ENCODE results near the gene GRM5.
"Not testable (repeated sequence)": the region's sequence is repeated elsewhere in the genome, so short reads cannot be mapped to it uniquely, and the experiment has no call there.

The GRM5 gene

DNA sequence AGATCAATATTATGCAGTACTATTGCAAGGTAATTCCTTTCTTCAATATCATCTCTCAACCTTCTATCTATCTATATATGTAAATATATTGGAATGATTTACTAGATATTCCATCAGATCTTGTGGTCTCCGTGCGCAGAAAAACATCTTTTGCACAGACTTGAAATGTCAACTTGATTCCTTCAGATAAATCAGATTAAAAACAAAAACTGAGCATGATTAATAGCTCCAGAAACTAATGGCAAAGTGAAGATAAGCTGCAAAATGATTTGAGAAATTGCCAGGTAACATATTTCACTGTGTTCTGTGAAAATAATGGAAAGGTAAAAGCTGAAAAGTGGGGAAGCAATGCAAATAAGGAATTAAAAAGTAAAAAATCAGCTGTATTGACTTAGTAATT, 528.2 kb downstream of the GRM5 start:
- no peak for DNase-seq (ENCODE audit: low read depth)

DNA sequence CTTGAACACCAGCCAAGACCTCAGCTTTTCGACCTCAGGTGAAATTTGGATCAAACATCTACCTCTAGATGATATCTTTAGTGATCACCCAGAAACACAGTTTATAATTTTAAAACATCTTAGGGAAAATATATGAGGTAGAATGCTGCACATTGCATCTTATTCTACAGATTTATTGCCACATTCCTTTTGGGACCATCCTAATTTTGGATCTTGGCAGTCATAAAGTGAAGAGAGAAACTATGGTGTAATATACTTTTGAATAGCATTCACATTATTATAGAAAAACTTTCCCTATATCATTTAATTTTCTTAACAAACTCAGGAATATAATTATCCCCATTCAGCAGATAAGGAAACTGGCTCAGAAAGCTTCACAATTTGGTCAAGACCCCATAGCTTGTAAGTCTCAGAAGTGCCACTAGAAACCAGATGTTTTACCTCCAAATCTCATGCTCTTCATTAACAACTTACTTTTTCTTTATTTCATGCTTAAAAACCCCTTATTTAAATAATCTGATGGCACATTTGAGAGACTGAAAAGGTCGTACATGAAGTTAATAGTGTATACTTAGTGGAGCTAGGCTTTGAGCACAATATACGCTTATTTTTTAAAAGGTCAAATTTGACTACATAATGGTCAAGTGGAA, 529.0 kb downstream of the GRM5 start:
- DNase-seq (ENCODE audit: low read depth) = no peak

DNA sequence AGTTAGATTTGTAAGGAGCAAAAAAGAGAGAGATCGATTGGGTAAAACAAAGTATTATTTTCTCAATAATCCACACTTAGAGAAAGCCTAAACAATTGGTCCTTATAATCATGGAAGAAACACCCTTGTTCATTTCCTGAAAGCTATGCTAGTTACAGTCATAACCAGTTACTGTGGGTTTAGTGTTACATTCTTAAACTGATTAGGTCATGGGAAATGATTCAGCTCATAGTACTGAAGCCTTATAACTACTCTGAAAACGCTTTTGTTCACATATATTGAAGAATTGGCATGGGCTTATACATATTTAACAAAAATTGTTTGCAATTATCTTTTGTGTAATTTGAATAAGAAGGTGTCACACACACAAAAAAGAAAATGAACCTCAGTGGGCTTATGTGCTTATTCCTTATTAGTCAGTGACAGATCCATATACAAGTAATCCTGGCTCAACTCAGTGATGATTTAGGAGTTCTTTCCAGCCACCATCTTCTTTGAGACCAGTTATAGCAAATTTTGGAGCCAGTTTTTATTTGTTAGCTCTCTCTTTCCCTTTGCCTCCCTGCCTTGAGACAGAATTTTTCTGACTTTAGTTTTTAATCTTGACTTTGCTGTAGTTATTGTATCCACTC, 529.8 kb downstream of the GRM5 start:
- DNase-seq (ENCODE audit: low read depth) = peak; percentile 95

DNA sequence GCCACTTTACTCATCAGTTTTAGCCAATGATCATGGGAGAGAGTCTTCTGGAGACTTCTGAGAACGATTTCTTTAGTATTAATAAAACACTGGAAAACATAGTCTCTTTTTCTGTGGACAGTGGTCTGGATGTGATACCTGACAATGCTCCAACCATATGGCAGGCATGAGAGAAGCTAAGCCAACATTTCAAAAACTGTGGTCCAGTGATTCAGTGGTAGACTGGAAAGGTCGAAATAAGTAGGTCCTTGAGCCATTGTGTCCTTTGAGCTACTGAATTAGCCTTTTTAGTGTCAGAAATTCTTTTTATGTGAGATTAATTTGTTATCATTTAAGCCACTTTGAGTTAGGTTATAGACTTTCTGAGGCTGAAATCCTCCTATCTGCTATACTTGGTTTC, 530.5 kb downstream of the GRM5 start:
- peak; percentile 45 for DNase-seq (ENCODE audit: low read depth)

DNA sequence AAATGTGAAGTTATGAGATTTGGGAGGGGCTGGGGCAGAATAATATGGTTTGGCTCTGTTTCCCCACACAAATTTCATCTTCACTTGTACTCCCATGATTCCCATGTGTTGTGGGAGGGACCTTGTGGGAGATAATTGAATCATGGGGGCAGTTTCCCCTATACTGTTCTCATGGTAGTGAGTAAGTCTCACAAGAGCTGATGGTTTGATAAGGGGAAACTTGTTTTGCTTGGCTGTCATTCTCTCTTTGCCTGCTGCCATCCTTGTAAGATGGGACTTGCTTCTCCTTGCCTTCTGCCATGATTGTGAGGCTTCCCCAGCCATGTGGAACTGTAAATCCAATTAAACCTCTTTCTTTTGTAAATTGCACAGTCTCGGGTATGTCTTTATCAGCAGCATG, 531.1 kb downstream of the GRM5 start:
- DNase-seq (ENCODE audit: low read depth) = not testable (repeated sequence)

DNA sequence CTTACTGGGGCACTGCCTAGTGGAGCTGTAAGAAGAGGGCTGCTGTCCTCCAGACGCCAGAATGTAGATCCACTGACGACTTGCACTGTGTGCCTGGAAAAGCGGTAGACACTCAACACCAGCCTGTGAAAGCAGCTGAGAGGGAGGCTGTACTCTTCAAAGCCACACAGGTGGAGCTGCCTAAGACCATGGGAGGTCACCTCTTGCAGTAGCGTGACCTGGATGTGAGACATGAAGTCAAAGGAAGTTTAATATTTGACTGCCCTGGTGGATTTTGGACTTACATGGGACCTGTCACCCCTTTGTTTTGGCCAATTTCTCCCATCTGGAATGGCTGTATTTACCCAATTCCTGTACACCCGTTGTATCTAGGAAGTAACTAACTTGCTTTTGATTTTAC, 531.6 kb downstream of the GRM5 start:
- no peak for DNase-seq (ENCODE audit: low read depth)

DNA sequence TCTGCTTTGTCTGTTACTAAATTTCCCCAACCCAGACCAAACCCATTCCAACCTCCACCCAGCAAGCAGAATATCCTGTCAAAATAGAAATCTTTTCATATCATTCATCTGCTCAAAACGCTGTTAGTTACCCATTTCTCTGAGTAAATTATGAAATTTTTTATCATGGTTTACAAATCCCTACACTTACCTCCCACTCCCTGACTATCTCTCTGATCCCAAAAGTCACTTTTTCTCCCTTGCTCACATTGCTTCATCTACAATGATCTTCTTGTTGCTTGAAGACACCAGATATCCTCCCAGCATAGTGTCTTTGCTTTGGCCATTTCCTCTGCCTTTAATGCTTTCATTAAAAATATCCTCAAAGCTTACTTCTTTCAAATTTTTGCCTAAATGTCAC, 532.8 kb downstream of the GRM5 start:
- DNase-seq (ENCODE audit: low read depth) = no peak

DNA sequence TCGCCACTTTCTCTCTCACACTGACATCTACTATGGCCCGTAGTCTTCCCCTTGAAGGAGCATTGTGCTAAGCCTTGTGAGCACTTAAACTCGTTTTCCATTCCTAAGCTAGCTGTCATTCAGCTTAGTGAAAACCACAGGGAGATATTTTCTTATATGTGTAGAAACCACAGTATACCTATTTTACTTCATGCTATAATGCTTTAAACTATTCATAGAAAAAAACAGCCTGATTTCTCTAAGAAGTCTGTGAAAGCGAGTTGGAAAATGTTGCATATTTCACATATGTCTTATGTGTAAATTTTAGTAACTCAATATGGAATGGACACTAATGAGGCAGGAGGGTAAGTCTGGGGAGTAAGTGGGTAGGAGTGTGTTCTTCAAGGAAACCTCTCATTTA, 534.0 kb downstream of the GRM5 start:
- DNase-seq (ENCODE audit: low read depth) = peak; percentile 62

DNA sequence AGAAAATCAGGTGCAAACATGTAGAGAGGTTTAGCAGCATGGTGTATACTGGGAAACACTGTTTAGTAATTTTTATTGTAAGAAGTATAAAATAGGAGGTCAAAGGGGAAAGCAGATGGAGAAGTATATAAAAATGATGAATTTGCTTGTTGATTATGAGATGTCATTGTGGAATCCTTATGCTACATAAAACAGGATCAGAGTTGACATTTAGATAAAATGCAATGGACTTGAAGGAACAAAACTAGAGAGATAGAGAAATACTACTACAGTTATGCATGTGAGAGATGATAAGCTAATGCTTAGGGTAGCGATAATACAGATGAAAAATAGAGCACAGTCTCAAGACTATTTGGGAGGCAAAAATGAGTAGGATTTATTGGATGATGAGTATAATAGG, 536.4 kb downstream of the GRM5 start:
- no peak for DNase-seq (ENCODE audit: low read depth)

DNA sequence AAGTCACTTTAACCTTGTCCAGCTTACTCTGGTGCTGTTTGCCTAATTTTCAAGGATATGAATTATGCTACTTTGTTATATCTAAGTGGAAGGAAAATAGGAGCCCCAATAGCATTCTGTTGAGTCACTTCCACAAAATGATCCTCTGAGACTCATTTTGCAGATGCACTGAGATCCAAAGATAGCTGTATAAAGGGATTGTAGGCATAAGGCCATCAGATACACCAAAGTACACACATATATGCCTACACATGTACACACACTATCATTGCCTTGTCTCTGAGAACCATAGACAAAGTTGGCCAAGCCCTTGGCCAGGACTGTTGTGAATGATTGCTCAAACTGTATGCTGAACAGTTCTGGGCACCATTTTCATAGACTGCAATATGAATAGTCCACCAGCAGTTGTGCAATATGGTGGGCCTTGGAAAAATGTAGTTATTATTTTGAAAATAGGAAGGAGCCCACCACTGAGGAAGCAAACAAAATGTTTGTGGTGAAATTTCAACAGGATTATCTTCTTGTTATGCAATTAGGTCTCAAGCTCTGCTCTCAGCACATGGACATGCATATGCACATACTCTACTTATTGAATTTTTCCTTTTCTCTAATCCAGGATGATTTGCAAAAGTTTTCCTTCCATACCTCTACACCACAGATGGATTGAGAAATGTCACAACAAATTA, 542.3 kb downstream of the GRM5 start:
- peak; percentile 74 for DNase-seq (ENCODE audit: low read depth)

DNA sequence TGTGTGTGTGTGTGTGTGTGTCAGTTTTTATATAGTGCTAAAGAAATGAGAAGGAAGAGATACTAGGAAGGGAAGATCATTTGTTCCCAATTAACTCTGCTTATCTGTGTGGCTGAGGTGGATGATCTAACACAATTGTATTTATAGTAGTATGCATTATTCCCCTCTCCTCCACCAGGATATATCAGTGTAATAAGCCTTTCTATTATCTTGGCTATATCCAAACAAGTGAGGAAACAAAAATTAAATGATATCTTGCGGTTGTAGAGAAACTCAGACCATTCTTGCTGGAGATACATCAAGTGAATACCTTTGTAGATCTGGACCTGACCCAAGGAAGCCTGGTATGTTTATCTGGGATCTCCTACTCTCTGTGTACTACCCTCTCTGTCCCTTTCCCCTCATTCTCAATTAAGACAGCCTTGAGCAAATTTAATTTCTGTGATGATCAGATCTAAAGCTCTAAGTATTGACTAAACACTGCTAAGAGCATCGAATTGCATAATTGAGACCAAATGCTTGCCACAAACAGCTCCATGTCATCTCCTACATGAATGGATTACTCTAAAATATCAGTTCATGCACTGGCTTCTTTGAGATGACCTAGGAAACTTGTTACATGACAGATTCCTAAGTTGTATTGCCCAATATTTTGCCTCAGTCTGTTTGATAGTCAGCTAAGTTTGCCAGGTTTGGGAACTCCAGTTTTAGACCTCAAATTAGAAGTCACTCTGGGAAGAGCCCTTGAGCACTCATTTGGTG, 543.0 kb downstream of the GRM5 start:
- no peak for DNase-seq (ENCODE audit: low read depth)

DNA sequence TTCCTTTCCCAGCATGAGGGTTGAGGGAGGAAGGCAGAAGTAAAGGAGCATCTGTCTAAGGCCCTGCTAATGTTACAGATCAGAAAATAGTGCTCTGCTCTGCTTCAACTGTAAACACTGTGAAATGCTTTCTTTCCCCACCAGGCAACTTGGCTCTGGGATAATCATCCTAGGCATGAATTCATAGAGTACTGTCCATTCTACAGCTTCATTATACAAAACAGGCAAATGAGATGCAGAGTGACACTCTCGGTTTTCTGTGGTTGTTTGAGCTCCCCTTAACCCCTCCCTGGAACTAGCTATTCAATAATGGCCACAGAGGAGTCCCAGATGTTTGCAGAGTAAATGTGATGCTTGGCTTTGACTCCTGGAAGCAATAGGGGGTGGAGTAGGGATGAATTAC, 544.0 kb downstream of the GRM5 start:
- DNase-seq (ENCODE audit: low read depth) = peak; percentile 68

DNA sequence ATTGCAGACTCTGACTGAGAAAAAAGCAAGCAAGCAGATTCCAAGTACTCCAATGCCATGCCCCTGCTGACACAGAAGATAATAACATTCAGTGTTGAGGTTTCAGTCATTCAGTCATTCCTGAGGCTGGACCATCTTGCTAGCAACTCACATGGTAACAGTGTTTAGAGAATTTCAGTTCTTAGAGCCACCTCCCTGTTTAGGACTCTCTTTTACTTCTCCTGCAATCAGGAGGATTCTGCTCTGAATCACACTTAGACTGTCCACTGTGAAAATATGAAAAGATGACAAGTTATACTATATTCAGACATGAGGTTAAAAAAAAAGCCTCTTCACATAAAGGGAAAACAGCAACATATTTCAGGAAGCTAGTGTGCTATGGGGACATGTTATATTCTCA, 544.4 kb downstream of the GRM5 start:
- DNase-seq (ENCODE audit: low read depth) = peak; percentile 58

DNA sequence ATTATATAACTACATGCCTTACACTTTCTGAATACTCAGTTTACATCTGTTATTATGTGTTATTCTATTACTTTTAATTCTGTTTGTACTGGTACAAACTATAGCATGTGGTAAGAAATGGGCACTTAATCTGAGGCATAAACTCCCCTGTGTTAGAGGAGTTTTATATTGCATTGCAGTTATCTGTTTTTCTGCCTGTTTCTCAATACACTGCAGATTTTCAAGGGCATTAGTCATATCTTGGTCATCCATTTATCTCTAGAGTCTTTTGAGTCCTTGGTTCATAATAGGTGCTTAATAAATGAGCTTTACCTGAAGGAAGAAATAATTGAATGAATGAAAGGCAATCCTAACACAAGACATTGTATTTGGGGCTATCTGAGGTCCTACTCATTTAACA, 545.4 kb downstream of the GRM5 start:
- peak; percentile 79 for DNase-seq (ENCODE audit: low read depth)

DNA sequence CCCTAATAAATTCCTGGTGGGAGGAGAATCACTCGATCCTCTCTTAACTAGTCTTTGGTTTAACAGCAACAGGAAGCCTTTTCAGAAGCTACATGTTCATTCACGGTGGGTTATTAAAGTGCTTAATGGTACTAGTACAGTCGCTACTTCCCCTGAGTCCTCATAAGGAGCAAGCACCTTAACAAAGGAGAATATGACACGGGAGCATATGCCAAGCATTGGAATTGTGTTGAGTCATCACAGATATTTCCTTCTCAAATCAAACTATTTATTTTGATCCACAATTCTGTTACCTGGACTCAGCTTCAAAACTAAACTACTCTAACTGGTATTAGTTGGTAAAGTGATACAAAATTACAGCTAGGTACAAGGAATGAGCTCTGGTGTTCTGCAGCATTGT, 550.8 kb downstream of the GRM5 start:
- DNase-seq (ENCODE audit: low read depth) = no peak

DNA sequence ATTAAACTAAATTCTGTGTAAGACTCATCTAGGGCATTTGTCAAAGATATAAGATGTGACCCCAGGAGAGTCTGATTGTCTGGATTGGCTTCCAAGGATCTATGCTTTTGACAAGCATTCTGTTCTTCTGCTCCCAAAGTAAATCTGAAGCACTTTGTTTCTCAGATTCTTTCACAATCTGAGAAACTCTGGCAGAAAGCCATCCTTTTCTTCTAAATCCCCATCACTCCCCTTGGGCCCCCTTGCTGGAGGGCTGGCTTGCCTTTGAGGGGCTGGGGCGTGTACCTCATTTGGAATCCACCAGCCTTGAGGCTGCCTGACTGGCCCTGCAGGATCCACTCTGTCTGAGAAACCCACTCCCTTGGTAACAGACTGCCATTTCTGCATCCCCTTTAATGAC, 554.8 kb downstream of the GRM5 start:
- peak; percentile 25 for DNase-seq (ENCODE audit: low read depth)

DNA sequence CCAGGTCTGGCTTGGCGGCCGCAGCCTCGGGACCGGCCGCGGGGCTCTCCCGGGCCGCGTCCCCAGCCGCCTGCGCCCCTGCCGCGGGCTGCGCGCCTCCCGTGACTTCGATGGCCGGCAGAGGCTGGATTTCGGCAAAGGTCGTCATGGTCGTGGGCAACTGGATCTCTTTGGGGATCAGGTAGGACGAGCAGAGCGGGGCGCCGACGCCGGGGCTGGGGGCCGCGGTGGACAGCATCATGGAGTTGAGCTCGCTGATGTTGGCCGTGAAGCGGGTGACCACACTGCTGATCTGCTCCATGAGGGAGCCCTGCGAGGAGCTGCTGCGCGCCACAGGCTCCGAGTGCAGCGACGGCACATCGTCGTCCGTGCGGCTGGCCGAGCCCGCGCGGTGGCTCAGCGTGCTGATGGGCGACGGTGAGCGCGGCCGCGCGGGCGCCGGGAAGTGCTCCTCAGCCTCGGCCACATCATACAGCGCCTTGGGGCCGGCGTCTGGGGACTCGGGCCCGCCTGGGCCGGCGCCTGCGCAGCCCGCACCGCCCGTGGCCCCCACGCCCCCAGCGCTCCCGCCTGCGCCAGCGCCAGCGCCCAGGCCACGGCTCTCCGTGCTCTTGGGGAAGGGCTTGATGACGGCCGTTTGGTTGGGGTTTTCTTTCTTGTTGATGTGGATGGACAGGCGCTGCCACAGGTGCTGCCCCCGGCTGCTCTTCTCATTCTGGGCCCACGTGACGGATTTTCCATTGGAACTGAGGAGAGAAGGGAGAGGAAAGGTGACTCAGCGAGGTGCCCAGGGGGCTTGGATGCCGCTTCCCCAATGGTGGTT, 556.8 kb downstream of the GRM5 start:
- DNase-seq (ENCODE audit: low read depth) = peak; percentile 18

DNA sequence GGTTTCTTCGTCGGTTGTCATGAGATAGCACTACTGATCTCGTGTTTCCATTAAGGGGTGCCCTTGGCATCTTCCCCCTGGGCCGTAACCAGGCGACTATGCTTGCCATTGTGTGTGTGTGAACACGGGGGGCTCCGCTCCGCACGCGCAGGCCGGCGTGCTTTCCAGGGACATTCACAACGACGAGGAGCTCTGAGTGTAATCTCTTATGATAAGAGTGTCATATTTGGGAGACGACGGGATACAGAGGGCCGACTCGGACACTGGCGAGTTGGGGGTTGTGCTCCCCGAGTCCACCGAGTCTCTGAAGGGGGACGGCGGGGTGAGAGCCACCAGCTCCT, 557.4 kb downstream of the GRM5 start:
- no peak for DNase-seq (ENCODE audit: low read depth)

DNA sequence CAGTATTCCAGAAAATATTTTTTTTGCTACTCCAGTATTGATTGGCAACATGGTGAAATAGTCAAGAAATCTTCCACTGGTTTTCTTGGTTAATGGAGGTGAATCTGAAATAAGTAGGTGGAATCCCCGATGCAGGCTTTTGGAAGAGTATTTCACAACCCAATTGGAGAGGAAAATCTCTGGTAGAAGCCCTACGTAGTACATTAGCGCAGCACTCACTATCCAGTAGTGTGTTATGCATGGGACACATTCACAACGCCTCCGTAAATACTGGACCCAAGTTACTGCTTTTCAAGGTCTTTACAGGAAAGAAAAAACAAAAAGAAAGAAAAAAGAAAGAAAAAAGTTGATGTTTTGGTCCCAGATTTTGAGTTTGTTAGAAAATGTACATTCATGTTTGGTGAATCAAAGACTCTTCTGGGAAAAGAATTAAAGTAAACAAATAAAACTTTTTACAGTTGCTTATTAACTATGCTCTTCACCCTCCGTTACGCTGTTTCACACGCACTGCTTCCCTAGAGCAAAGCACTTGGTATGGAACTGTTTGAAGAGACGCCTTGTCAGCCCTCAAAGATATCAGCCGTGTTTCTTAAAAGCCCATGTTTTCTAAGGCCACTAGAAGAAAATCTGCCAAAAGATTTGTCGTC, 557.9 kb downstream of the GRM5 start:
- DNase-seq (ENCODE audit: low read depth) = no peak

DNA sequence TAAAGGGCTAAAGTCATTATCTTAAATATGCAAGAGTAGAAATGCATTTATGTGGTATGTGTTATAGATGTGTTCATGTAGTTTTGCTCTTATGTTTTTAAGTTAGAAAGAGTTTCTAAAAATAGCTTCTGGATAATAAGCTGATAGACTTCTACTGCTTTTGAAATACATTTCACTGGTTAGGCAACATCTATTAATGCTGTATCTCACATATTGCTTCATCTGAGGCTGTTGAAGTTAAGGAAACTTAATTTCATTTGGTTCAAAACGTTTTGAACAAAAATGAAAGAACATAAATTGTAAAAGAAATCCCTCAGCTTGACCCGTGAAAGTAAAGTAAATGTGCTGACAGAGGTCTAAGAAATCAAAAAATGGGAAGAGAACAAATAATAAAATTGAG, 564.2 kb downstream of the GRM5 start:
- peak; percentile 27 for DNase-seq (ENCODE audit: low read depth)

DNA sequence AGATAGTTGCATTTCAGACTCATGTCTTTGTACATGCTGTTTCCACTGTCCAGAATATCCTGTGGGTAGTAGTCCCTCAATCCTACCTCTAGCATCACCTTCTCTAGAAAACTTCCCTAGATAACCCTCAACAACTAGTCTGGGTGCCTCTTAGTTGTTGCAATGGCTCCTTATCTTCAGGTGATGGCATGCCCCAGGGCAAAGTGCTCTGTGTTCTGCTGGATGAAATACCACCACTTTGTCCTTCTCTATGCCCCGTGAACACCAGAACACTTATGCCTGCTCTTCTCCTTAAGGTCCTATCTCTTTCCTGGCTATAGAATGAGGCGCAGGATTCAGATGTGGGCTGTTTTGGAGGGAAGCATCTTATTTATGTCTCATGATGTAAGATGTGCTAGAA, 569.9 kb downstream of the GRM5 start:
- no peak for DNase-seq (ENCODE audit: low read depth)

DNA sequence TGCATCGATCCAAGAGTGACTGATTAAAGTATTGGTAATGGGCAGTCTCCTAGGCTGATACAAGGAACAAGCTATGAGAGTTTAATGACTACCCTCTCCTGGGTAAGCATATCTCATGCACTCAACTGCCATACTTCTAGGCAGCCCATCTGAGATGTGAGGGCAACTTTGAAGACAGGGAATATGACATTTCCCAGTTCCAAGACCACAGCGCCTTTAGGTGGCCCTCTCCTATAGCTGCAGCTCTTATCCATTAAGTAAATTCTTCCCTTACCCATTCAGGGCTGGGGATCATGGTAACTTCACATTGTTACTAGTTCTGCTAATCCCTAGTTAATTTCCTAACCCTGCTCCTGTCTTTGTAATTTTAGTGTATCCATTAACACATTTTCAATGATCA, 570.9 kb downstream of the GRM5 start:
- DNase-seq (ENCODE audit: low read depth) = no peak

Data from iris pigment epithelial cell (primary cell).